WERI-Rb-1 (cell line): ENCODE results near the gene DNAJB11.

Source experiments
- DNase-seq: peaks from one replicate; pipeline ENCODE4 v3.0.0-alpha.2; 2020
- H3K27ac ChIP-seq: fragments of 250-450 bp; sonication (Bioruptor Pico); 2 replicates; pipeline ENCODE4 v1.5.1; 2020; ENCODE audit warnings: mild to moderate bottlenecking, moderate library complexity
- H3K27me3 ChIP-seq: fragments of 250-450 bp; sonication (Bioruptor Pico); 2 replicates; pipeline ENCODE4 v1.5.1; 2021; ENCODE audit warnings: mild to moderate bottlenecking, low read depth, moderate library complexity; ENCODE audit not compliant: insufficient read depth, severe bottlenecking
- H3K36me3 ChIP-seq: fragments of 250-450 bp; sonication (Bioruptor Pico); 2 replicates; pipeline ENCODE4 v1.5.1; 2020; ENCODE audit warnings: mild to moderate bottlenecking, moderate library complexity
- H3K4me3 ChIP-seq: 2 replicates; pipeline ENCODE4 v1.5.1; 2011; ENCODE audit warnings: low read depth, mild to moderate bottlenecking, control low read depth, low read length
- H3K9me3 ChIP-seq: fragments of 250-450 bp; sonication (Bioruptor Pico); 2 replicates; pipeline ENCODE4 v1.5.1; 2021; ENCODE audit warnings: mild to moderate bottlenecking, moderate library complexity; ENCODE audit not compliant: severe bottlenecking
- TF ChIP-seq, protein P1 (sequence below): IDR thresholded peaks from 2 replicates; pipeline ENCODE4 v1.5.1; 2011; ENCODE audit warnings: low read depth, mild to moderate bottlenecking, control low read depth, inconsistent platforms, low read length

DNAJB11 gene

GRCh38 chr3:186589121-186589520 lies 18.6 kb downstream of the DNAJB11 start:
- Histone ChIP-seq H3K27ac (no peak overlapping the region), H3K36me3 (peaks cover 19% of the 10 kb centered on the region), H3K27me3 (no peaks in the 10 kb centered on the region), H3K4me3 (no peak overlapping the region), H3K9me3 (no peaks in the 10 kb centered on the region)
- TF ChIP-seq, protein P1, sequence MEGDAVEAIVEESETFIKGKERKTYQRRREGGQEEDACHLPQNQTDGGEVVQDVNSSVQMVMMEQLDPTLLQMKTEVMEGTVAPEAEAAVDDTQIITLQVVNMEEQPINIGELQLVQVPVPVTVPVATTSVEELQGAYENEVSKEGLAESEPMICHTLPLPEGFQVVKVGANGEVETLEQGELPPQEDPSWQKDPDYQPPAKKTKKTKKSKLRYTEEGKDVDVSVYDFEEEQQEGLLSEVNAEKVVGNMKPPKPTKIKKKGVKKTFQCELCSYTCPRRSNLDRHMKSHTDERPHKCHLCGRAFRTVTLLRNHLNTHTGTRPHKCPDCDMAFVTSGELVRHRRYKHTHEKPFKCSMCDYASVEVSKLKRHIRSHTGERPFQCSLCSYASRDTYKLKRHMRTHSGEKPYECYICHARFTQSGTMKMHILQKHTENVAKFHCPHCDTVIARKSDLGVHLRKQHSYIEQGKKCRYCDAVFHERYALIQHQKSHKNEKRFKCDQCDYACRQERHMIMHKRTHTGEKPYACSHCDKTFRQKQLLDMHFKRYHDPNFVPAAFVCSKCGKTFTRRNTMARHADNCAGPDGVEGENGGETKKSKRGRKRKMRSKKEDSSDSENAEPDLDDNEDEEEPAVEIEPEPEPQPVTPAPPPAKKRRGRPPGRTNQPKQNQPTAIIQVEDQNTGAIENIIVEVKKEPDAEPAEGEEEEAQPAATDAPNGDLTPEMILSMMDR = peak; percentile 15; the same call in 1 of the 2 replicates
- no peak for DNase-seq

DNA sequence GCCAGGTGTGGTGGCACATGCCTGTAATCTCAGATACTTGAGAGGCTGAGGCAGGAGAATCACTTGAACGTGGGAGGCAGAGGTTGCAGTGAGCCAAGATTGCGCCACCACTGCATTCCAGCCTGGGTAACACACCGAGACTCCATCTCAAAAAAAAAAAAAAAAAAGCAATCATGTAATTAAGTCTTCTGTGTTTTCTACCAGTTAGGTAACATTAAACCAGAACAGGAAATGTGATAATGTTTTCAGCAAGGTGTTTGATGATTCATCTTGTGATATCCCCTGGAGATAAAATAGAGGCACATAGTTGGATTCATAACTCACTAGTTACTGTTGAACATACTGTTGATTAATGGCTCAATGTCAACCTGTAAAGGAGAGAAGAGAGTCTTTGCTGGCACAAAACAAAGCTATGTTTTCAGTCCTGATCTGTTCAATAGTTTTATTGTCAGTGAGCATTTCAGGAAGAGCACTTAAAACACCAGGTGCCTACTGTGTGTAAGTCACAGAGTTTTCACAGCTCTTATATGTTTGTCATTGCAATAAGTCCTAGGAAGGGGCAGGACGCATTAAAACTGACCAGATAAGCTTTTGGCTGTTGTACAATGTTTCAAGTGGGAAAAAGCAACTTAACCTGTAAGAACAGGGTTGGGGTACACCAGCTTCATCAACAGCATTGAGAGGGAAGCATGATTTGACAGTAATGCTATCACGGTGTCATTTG lies 19.5 kb downstream of the DNAJB11 start:
- Histone ChIP-seq H3K27me3 (no peaks in the 10 kb centered on the region), H3K4me3 (no peak overlapping the region), H3K9me3 (no peaks in the 10 kb centered on the region), H3K27ac (no peak overlapping the region), H3K36me3 (peaks cover 11% of the 10 kb centered on the region)
- DNase-seq = no peak
- TF ChIP-seq, protein P1 = no peak

- Histone ChIP-seq H3K36me3 (peaks cover 4% of the 10 kb centered on the region), H3K27me3 (no peaks in the 10 kb centered on the region), H3K4me3 (no peak overlapping the region), H3K9me3 (no peaks in the 10 kb centered on the region), H3K27ac (no peak overlapping the region)
- TF ChIP-seq, protein P1 = no peak
- DNase-seq = no peak
Observed at GRCh38 chr3:186590580-186591295, 20.2 kb downstream of the DNAJB11 start.

DNA sequence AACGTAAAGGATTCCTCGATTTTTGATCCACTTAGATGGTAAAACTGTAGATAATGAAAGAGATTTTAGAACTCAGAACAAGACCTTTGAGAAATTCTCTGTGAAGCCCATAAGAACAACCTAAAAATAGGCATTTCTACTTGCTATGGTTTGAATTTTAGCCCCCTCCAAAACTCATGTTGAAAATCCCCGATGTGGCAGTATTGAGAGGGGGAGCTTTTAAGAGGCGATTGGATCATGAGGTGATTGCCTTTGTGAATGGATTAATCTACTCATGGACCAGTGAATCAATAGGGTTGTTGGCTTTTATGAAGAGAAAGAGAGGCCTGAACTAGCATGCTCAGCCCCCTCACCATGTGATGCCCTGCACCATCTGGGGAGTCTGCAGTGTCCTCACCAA lies 22.2 kb downstream of the DNAJB11 start:
- no peak for DNase-seq
- TF ChIP-seq, protein P1 = no peak
- no peaks in the 10 kb centered on the region for H3K36me3 ChIP-seq
- no peak overlapping the region for H3K27ac ChIP-seq
- no peaks in the 10 kb centered on the region for H3K27me3 ChIP-seq
- no peak overlapping the region for H3K4me3 ChIP-seq
- no peaks in the 10 kb centered on the region for H3K9me3 ChIP-seq

- Histone ChIP-seq H3K27ac (no peak overlapping the region), H3K36me3 (no peaks in the 10 kb centered on the region), H3K9me3 (no peaks in the 10 kb centered on the region), H3K27me3 (no peaks in the 10 kb centered on the region), H3K4me3 (no peak overlapping the region)
- TF ChIP-seq, protein P1 = no peak
- no peak for DNase-seq
Observed at GRCh38 chr3:186593862-186594261, 23.3 kb downstream of the DNAJB11 start.
